ES-I3 (cell line): Measurements from ENCODE around the gene NPDC1.
"Not testable (repeated sequence)": the region's sequence is repeated elsewhere in the genome, so short reads cannot be mapped to it uniquely, and the experiment has no call there.

ENCODE experiments used
- H3K36me3 ChIP-seq: 2 replicates; pipeline ENCODE4 v1.6.1; 2013; ENCODE audit warnings: mild to moderate bottlenecking, low read length, control low read depth, moderate library complexity; ENCODE audit not compliant: insufficient read depth
- H3K4me1 ChIP-seq: 2 replicates; pipeline ENCODE4 v1.6.1; 2013; ENCODE audit warnings: mild to moderate bottlenecking, control low read depth, low read length; ENCODE audit not compliant: insufficient read depth
- H3K9ac ChIP-seq: 2 replicates; pipeline ENCODE4 v1.6.1; 2013; ENCODE audit warnings: low read depth, mild to moderate bottlenecking, low read length, moderate library complexity
- H3K9me3 ChIP-seq: 2 replicates; pipeline ENCODE4 v1.6.1; 2013; ENCODE audit warnings: mild to moderate bottlenecking, low read length, moderate library complexity; ENCODE audit not compliant: control insufficient read depth, insufficient read depth

NPDC1 gene

DNA sequence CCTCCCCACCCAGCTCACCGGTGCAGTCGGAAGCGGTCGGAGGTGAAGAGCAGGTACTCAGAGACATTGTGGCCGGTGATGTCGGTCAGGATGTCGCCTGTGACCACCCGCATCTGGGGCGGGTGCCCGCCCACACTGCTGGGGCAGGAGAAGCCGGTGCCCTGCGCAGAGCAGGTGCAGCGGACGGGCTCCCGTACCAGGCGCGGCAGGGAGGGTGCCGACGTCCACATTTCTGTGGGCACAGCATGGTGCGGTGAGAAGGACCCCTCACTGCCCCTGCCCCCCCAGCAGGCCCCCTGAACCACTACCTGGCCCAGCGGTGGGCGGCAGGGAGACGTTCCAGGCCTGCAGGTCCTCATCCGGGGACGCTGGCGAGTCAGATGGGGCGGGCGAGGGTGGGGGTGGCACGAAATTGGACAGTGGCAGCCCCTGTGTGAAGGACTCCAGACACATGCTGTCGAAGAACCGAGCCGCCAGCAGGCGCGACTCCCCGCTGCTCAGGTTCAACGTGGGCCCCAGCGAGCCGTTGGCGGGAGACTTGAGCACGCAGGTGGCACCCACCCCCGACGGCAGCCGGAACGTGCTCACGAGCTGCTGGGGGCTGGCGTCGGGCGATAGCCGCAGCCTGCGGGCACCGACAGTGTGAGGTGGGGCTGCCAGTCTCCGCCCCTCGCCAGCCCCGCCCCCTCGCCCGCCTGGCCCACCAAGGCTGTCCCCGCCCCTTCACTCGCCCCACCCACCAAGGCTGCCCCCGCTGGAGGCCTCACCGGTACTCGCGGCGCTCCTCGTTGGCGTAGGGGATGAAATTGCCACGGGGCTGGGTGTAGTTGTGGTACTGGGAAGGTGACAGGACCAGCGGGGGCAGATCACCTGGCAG lies 33.0 kb downstream of the NPDC1 start:
- H3K36me3 ChIP-seq, result no peaks in the 10 kb centered on the region
- no peaks in the 10 kb centered on the region for H3K9me3 ChIP-seq
- H3K4me1 ChIP-seq, result no peaks in the 10 kb centered on the region
- no peak overlapping the region for H3K9ac ChIP-seq

DNA sequence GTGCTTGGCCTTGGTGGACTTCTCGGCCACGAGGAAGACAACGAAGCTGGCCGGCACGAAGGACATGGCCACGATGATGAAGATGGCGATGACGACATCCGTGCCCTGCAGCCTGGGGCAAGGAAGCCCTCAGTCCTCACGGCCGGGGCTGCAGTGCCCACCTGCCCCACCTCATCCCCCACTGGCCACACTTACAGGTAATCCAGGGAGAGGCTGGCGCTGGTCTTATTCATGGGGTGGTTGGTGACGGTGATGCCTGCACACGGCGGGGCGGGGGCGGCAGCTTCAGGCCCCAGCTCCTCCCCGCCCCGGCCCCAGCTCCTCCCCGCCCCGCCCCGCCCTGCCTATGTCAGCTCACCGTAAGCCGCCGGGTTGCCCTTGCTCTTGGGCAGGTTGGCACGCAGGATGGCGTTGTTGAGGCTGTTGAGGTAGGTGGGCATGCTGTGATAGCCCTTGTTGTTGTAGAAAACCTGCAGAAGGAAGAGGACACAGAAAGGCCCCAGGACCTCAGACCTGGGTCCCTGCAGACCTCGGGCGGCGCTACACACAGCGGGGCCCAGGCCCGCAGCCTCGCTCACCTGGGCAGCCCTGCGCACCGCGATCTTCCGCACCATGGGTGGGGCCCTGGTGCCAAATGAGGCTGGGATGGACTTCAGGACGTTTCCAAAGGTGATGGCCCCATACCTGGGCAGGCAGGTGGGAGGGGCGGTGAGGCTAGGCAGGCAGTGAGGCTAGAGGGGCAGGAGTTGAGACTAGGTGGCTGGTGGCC lies 33.9 kb downstream of the NPDC1 start:
- Histone ChIP-seq H3K9ac (no peak overlapping the region), H3K4me1 (no peaks in the 10 kb centered on the region), H3K9me3 (no peaks in the 10 kb centered on the region)

DNA sequence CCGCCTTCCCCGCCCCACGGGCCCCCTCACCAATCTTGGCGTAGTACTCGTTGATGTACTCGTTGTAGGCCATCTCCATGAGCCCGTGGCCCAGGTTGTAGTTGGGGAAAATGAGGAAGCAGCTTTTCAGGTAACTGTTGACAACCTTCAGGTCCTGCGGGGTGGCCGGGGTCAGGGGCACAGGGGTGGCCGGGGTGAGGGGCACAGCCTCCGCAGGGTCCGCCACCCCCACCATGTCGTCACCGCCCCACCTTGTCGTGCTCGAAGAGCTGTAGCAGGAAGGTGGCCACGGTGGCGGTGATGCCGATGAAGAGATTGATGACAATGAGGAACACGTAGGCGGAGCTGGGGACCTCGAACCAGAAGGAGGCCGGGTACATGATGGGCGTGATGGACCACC lies 34.8 kb downstream of the NPDC1 start:
- H3K36me3 ChIP-seq, result no peaks in the 10 kb centered on the region
- no peaks in the 10 kb centered on the region for H3K4me1 ChIP-seq
- H3K9ac ChIP-seq, result no peak overlapping the region
- no peaks in the 10 kb centered on the region for H3K9me3 ChIP-seq

More for the DNA sequence above, 33.9 kb downstream of the NPDC1 start:
- H3K36me3 ChIP-seq, result no peaks in the 10 kb centered on the region

DNA sequence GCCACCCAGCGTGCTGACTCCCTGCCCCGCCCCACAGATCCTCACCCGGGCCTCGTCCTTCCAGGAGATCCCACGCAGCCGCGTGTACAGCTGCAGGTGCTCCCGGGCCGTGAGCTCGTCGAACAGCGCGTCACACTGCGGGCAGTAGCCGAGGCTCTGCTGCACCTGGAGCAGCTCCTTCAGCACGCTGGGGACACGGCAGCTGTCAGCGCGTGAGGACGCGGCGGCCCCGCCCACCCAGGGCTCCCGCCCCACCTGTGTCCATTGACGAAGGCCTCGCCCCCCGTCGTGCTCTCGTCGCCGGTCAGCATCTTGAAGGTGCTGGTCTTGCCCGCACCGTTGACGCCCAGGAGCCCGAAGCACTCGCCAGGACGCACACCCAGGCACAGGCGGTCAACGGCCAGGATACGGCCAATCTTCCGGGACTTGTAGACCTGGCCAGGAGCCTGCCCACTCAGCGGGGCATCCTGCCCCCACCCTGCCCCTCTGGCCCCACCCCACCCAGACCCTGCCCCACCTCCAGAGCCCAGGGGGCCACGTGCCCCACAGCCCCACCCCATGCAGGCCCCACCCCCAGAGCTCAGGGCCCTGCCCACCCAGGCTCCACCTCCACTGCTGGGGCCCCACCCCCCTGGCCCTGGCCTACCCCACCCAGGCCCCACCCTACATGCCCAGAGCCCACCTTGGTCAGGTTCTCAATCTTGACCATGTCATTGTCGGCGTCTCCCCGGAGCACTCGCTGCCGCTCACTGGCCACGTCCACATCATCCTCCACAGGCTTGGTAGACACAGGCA lies 35.8 kb downstream of the NPDC1 start:
- Histone ChIP-seq H3K9me3 (no peaks in the 10 kb centered on the region), H3K36me3 (no peaks in the 10 kb centered on the region), H3K9ac (no peak overlapping the region), H3K4me1 (no peaks in the 10 kb centered on the region)

DNA sequence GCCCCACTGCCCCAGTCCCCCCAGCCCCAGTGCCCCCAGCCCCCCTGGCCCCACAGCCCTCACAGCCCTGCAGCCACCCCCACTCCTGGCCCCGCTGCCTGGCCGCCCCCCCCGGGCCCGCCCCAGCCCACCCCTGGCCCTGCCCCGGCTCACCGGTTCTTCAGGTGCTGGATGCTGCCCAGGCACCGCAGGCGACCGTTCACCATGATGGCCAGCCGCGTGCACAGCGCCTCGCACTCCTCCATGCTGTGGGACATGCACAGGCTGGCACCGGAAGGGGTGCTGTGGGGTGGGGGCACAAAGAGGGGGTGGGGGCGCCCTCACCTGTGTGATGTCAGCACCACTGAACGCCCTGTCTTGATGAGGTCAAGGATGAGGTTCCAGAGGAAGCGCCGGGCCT lies 36.8 kb downstream of the NPDC1 start:
- no peak overlapping the region for H3K9ac ChIP-seq
- H3K9me3 ChIP-seq, result no peaks in the 10 kb centered on the region
- H3K4me1 ChIP-seq, result no peaks in the 10 kb centered on the region
- no peaks in the 10 kb centered on the region for H3K36me3 ChIP-seq

DNA sequence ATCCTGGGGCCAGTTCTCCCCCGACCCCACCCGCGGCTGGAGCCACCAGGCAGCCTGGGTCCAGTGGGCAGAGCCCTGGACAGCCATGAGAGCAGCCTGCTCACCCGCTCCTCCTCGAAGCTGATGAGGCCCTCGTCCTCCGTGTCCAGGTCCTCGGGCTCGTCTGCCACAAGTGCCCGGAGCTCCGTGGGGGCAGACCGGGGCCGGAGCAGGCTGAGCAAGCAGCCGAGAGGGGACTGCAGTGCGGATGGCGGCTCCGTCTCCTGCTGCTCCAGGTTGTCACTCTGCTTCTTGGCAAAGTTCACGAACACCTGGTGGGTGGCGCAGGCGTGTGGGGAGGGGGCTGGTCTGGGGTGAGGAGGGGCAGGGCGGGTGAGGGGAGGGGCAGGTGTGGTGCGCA lies 37.7 kb downstream of the NPDC1 start:
- Histone ChIP-seq H3K9me3 (no peaks in the 10 kb centered on the region), H3K4me1 (no peaks in the 10 kb centered on the region)

DNA sequence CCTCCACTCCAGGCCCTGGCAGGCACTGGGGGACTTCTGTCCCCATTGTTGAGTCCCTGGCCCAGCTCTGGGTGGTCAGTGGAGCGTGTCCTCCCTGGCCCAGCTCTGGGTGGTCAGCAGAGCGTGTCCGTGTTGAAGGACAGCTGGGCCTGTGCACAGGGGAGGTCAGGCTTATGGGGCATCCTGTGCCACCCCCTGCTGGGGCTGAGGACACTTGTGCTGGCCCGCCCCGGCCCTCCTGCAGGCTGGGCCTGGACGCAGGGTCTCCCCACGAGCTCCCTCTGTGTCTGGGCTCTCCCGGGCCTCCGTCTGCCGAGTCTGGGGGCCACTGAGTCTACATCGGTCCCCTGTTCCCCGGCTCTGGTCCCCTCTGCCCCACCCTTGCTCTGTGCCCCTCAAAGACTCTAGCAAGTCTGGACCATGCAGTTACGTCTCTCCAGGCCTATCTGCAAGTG lies 38.1 kb downstream of the NPDC1 start:
- H3K9ac ChIP-seq, result no peak overlapping the region
- no peaks in the 10 kb centered on the region for H3K36me3 ChIP-seq

More for the DNA sequence above, 37.7 kb downstream of the NPDC1 start:
- H3K9ac ChIP-seq, result no peak overlapping the region
- no peaks in the 10 kb centered on the region for H3K36me3 ChIP-seq

DNA sequence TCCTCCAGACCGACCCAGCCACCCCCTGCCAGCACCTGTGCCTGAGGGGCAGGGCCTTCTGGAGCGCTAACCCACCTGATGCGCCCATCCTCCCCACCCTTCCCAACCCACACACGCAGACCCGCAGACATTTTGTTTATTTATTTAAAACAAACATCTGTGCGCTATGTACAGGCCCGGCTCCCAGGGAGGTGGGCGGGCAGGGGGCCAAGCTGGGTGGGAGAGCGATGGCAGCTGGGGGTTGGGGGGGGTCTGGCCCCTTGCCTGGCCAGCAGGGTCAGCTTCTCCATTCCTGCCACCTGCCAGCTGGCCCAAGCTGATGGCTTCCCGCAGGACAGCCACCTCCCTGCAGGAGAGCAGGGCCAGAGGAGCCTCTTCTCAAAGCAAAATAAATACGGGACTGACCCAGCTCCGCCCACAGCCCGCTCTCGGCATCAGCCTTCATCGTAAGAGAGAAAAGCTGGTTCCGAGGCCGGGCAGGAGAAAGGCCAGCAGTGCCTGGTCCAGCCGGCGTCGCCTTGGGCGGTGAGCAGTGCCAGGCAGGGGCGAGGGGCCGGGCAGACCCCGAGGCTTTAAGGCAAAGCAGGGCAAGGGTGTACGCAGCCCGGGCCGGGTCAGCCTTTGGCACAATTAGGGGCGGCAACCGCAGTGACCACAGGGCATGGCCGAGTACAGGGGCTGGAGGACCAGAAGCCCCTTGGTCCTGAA lies 38.7 kb downstream of the NPDC1 start:
- no peaks in the 10 kb centered on the region for H3K9me3 ChIP-seq
- no peaks in the 10 kb centered on the region for H3K36me3 ChIP-seq
- no peak overlapping the region for H3K9ac ChIP-seq
- no peaks in the 10 kb centered on the region for H3K4me1 ChIP-seq

More for the DNA sequence above, 38.1 kb downstream of the NPDC1 start:
- Histone ChIP-seq H3K9me3 (no peaks in the 10 kb centered on the region), H3K4me1 (no peaks in the 10 kb centered on the region)

DNA sequence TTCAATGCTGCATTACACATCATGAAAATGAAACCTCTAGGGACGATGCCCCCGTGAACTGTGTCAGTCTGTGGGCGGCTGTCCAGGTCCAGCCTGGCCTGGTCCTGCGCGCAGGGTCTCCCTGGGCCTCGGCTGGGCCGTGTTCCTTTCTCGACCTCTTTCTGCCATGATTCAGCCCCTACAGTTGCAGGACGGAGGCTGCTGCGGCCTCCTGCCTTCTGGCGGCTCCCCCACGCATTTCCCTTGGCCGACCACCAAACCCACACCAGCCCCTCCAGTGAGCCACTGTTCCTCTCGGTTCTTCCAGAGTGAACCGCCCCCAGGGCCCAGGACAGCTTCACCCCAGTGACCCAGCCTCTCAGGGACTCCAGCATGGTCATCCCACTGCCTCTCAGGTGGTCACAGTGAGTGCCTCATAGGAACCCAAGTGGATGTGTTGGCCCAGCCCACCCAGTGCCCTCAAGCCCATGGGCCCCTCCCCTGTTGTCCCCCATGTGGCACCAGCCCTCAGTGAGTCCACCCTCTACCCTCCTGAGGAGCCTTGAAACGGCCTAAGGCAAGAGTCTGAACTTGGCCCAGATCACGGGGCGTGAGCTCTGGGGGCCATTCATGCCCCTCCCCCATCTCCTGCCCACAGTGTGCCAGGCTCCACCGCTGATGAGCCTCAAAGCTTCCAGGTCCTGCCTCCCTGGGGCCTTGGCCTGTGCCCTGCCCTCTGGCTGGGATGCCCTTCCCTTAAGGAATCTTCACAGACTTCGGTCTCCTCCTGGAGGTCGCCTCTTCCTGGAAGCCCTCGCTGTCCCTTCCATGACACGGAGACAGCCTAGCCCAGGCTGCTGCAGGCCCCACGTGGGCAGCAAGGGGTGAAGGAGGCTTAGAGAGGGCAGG lies 39.6 kb downstream of the NPDC1 start:
- Histone ChIP-seq H3K9me3 (no peaks in the 10 kb centered on the region), H3K4me1 (no peaks in the 10 kb centered on the region), H3K36me3 (no peaks in the 10 kb centered on the region), H3K9ac (no peak overlapping the region)

DNA sequence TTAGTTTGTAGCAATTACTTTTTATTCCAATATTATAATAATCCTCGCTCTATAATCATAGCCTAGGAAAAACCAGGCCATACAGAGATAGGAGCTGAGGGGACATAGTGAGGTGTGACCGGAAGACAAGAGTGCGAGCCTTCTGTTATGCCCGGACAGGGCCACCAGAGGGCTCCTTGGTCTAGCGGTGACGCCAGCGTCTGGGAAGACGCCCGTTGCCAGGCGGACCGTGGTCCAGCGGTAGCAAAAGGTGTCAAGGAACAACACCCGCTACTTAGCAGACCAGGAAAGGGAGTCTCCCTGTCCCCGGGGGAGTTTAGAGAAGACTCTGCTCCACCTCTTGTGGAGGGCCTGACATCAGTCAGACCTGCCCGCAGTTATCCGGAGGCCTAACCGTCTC lies 41.7 kb downstream of the NPDC1 start:
- not testable (repeated sequence) for H3K9me3 ChIP-seq, H3K36me3 ChIP-seq, H3K4me1 ChIP-seq, H3K9ac ChIP-seq

DNA sequence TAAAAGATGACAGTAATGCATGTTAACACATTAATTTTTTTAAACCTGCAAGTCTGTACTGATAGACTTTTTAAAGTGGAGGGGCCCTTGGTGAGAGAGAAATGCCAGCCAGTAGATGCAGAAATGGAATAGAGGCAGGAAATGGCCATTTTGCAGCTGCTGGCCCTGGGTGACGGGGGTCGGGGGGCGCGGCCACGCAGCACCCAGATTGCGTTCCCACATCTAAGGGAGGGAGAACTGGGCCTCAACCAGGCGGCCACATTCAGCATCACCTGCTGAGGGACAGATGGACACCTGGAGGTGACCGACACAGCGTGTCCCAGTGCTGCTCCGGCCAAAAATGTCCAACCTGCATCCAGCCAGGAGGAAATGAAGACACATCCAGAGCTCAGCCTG lies 43.3 kb downstream of the NPDC1 start:
- Histone ChIP-seq H3K4me1 (no peaks in the 10 kb centered on the region), H3K9ac (no peak overlapping the region), H3K9me3 (no peaks in the 10 kb centered on the region), H3K36me3 (no peaks in the 10 kb centered on the region)

DNA sequence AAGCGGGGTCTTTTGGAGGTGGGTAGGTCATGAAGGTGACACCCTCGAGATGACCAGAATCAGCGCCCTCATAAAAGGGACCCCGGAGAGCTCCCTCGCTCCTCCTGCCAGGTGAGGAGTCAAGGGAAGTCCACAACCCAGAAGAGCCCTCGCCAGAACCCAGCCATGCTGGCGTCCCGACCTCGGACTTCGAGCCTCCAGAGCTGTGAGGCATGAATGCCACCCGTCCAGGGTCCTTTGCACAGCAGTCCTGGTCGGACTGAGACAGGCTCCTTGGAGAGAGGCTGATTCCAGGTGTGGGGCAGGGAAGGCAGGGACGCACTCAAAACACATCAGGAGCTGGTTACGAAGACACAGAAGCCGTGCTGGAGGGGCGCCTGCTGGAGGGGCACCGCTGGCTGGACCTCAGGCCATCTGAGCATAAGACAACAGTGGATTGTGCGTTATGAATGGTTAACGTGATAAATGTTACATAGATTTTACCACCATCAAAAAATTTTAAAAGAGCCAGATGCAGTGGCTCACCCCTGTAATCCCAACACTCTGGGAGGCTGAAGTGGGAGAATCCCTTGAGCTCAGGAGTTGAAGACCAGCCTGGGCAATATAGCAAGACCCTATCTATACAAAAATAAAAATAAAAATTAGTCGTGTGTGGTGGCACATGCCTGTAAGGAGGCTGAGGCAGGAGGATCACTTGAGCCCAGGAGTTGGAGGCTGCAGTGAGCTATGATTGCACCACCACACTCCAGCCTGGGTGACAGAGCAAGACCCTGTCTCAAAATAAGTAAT lies 43.9 kb downstream of the NPDC1 start:
- H3K4me1 ChIP-seq, result peaks cover 4% of the 10 kb centered on the region; the same call in 1 of the 2 replicates
- no peaks in the 10 kb centered on the region for H3K36me3 ChIP-seq
- no peak overlapping the region for H3K9ac ChIP-seq
- H3K9me3 ChIP-seq, result no peaks in the 10 kb centered on the region
